Retina (tissue), 1 donor: ENCODE measurements around the gene FTCDNL1.

ENCODE experiments used
- DNase-seq: peaks from one replicate; pipeline ENCODE4 v3.0.0-alpha.2; 2016

Gene FTCDNL1

DNA sequence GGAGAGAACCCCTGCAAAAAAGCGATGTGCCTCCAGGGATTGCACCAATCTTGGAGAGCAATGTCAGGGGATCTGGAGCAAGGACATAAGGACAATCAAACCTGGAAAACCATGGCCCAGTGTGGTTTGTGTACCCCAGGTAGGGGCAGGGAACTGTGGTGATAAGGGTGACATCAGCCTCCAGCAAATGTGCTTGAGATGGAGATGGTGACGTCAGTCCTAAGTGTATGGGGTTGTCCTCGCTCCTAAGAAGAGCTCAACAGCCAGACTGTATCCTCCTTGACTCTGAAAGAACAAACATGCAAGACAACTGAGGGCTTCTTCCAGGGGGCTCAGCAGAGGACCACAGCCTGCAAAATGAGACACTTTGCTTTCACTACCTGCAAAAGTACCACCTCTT is 71.4 kb downstream of the FTCDNL1 start:
- DNase-seq = no peak

GRCh38 chr2:199778655-199779054 is 72.3 kb downstream of the FTCDNL1 start:
- DNase-seq = no peak

GRCh38 chr2:199777916-199778315 is 73.1 kb downstream of the FTCDNL1 start:
- DNase-seq = no peak

GRCh38 chr2:199777315-199777714 is 73.7 kb downstream of the FTCDNL1 start:
- no peak for DNase-seq

DNA sequence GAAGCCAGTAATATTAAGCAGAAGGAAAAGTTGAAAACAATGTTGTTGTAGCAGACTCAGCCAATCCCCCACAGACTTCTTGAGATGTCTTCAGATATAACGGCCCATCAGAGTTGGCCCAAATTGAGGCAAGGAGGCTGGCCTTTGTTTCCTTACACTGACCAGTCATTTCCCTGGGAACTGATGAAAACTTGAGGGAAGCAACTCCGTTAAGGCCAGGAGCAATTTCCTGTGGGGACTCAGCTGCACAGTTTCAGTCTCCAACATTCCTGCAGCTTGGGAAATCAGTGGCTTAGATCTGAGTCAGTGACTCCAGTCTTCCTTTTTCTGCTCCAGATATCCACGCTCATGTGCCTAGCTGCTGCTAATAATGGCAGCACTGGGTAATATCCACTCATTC is 75.7 kb downstream of the FTCDNL1 start:
- no peak for DNase-seq

GRCh38 chr2:199772035-199772976 is 78.7 kb downstream of the FTCDNL1 start:
- no peak for DNase-seq

DNA sequence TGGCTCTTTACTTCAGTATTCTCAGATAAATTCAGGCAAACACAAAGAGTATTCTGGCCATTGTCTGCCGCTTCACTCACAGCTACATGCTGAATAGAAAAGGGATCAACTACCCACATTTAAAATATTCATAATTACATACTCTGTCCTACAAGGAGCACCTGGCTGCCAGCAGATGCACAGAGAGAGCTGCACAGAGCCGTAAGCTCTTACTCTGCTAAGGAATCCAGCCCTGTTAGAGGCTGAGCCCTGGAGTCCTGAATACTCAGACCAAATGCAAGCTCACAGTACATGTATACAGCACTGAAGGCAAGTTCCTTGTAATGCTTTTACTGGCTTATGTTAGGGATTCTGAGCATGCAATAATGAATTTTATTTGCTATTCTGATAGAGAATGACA is 80.3 kb downstream of the FTCDNL1 start:
- DNase-seq = peak; percentile 9

- DNase-seq = no peak
These were observed 85.3 kb downstream of the FTCDNL1 start for GRCh38 chr2:199765646-199766045.

GRCh38 chr2:199764273-199764800 is 86.7 kb downstream of the FTCDNL1 start:
- no peak for DNase-seq

DNA sequence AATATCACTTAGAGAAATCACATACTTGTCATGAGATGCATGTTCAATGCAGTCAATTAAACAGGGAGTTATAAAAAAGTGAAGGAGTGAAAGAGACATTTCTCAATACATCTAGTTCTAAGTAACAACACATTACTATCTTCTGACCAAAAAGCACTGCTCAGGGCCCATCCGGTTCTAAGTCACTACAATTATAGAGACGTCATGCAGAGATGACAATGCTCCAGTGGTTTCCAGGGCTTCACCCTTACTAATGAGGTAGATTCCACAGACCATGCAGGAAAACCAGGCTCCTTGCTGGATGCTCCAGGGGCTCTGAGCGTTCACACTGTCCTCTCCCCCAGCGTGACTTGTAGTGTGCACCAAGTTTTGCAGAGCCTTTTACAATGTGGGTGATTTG is 88.0 kb downstream of the FTCDNL1 start:
- peak; percentile 18 for DNase-seq

DNA sequence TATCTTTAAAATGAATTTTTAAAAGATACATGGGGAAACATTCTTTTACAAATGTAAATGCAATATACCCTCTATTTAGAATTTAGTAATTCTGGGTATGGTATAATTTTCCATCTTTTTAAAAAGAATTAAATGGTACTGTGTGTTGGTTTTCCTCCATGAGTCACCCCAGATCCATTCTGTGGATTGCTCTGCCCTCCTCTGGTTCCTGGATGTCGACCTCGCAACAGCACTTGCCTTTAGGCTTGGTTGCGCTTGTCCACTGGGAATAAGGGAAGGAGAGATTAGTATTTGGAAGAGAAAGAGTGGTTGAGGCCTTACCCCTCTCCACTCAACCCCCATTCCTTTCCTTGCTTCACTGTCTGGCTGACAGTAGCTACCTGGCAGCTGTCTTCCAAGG is 90.4 kb downstream of the FTCDNL1 start:
- no peak for DNase-seq

DNA sequence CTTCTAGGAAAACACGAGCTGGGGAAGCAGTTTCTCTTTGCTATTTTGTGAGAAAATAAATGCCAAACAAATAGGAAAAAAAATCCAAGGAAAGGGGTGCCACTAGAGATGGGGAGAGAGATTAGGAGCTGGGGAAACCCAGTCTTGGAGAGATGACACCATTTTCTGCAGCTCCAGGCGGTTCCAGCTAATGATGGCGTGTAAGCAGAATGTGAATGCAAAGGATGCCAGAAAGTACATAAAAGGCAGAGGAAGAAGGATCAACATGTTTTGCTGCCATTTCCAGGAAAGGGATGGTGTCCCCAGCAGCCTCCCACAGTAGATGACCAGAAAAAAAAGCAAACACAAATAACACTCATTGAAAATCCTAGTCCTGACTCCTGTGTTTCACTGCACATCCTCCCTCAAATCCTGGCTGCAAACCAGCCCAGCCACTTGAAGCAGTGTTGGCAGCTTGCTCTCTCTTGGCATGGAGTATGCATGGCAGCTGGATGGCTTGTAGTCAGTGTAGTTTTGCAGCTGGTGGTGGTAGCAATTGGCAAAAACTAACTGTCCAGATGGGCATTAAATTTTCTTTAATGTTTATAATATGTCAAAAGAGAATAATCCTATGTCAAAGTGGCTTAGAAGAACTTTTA is 93.6 kb downstream of the FTCDNL1 start:
- DNase-seq = no peak

DNA sequence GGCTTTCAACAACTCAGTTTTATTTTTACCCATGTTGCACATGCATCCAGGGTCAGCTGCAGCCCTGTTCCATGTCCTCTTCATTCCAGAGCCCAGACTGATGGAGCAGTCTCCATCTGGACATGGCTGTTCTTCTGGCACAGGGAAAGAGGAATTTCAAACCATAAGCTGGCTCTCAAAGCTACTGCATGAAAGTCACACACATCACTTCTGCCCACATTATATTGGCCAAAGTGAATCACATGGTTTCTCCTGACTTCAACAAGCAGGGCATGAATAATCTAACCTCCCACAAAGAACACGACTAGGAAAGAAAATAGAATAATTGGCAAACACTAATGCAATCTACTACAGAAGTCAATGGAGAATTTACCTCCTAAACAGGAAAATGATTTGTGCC is 94.2 kb downstream of the FTCDNL1 start:
- no peak for DNase-seq

DNA sequence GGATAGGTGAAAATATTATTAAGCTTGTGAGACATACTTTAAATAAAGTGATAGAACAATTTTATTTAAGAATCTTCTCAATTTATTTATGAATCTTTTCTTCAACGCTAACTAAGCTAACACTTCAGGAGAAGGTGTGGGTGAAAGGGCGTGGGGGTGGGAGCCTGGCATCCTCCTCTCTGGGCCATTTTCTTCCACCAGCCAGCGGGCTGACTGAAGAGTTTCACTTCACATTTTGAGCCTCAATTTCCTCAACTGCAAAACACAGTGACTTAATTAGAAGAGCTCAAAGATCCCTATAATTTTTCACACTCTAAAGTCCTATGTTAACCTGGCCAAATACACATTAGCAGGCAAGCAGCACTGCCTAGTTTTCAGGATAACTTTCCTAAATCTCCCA is 94.8 kb downstream of the FTCDNL1 start:
- DNase-seq = no peak

GRCh38 chr2:199754766-199755165 is 96.2 kb downstream of the FTCDNL1 start:
- no peak for DNase-seq

GRCh38 chr2:199751492-199752120 is 99.4 kb downstream of the FTCDNL1 start:
- DNase-seq = peak; percentile 11

DNA sequence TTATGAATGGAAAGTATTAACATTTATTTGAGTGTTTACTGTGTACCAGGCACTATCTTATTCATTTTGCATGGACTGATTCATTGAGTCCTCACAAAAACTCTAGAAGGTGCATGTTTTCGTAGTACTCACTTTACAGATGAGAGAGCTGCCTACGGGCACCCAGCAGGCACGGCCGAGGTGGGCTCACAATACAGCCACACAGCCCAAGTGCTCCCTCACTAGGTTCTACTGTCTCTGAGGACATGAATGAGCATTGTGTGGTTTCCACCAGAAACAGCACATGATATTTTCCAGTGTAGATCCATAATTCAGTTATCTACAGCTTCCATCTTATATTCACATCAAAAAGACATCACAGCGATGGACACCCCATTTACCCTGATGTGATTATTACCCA is 101.4 kb downstream of the FTCDNL1 start:
- DNase-seq = no peak

DNA sequence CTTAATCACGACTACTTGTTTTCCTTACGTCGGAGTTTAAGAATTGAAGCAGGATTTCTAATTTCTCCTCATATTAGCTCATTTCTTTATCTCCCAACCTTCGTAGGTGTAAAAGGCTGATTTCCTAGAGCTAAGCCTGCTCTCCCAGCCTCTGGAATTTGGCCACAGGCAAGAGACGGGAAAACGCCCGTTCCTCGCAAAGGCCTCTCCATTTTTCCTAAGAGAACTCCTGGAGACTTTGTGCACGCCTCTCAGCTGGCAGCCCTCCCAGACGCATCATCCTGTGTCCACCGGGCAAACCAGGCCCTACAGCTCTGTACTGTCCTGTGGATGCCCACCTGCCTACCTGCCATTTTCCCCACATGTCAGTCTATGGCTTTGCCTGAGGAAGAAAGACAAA is 106.3 kb downstream of the FTCDNL1 start:
- no peak for DNase-seq

DNA sequence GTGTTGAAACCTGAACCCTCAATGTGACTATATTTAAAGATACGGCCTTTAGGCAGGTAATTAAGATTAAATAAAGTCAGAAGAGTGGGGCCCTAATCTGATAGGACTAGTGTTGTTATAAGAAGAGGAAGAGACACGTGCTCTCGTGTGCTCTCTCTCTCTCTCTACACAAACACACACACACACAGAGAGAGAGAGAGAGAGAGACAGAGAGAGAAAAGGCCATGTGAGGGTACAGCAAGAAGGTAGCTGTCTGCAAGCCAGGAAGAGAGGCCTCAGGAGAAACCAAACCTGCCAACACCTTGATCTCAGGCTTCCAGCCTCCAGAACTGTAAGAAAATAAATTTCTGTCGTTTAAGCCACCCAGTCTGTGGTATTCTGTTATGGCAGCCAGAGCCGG is 106.7 kb downstream of the FTCDNL1 start:
- DNase-seq = no peak

- no peak for DNase-seq
These were observed 107.4 kb downstream of the FTCDNL1 start for GRCh38 chr2:199743415-199744120.

GRCh38 chr2:199742884-199743283 is 108.1 kb downstream of the FTCDNL1 start:
- DNase-seq = no peak

GRCh38 chr2:199740111-199740428 is 110.9 kb downstream of the FTCDNL1 start:
- no peak for DNase-seq
